OCI-LY3 (cell line): ENCODE results near the gene RTBDN.

Experiments used
- EZH2phosphoT487 ChIP-seq: fragments of 200-600 bp; shearing (Covaris generic); IDR thresholded peaks from 2 replicates; pipeline ENCODE4 v1.6.1; 2018; ENCODE audit warnings: antibody characterized with exemption, mixed run types, low read depth
- TF ChIP-seq, protein P1 (sequence below): fragments of 200-600, 300-600 bp; sonication (generic); IDR thresholded peaks from 2 replicates; pipeline ENCODE4 v1.5.1; 2014; ENCODE audit warnings: antibody characterized with exemption, low read length, low read depth

DNA sequence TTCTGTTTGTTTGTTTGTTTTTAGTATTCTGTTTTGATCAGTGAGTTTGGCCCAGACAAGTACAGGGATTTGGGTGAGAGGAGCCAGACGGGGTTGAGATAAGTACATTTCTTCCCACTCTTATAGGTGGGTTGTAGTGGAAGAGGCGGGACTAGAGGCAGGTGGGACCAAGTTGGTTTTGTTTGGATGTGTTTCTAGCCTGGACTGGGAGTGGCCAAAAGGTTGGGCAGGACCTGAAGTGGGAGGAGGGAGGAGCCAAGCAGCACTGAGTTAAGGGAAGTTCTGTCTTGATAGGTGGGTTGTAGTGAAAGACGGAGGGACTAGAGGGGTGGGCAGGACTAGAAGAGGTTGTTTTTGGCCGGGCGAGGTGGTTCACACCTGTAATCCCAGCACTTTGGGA is 37.9 kb upstream of the RTBDN start:
- TF ChIP-seq, protein P1, sequence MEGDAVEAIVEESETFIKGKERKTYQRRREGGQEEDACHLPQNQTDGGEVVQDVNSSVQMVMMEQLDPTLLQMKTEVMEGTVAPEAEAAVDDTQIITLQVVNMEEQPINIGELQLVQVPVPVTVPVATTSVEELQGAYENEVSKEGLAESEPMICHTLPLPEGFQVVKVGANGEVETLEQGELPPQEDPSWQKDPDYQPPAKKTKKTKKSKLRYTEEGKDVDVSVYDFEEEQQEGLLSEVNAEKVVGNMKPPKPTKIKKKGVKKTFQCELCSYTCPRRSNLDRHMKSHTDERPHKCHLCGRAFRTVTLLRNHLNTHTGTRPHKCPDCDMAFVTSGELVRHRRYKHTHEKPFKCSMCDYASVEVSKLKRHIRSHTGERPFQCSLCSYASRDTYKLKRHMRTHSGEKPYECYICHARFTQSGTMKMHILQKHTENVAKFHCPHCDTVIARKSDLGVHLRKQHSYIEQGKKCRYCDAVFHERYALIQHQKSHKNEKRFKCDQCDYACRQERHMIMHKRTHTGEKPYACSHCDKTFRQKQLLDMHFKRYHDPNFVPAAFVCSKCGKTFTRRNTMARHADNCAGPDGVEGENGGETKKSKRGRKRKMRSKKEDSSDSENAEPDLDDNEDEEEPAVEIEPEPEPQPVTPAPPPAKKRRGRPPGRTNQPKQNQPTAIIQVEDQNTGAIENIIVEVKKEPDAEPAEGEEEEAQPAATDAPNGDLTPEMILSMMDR: no peak
- no peak for TF ChIP-seq EZH2phosphoT487
